Measurements from ENCODE around the gene RAB3GAP1.

- no peak for TF ChIP-seq CTCF (conservative IDR thresholded peaks at IDR 0.05; ENCODE audit: low read length)
- TF ChIP-seq EZH2phosphoT487 (IDR thresholded peaks at IDR 0.05; ENCODE audit: borderline replicate concordance, low read depth, low read length) = no peak
Measured at GRCh38 chr2:135163306-135163705, 111.2 kb downstream of the RAB3GAP1 start.
